H1 (cell line): ENCODE results near the gene SPATA21. TPM values are rescaled to one million over a fixed set of nuclear protein-coding genes. Genes with fewer than 3 reads are reported as not detected.

Experiments
- BCL11A ChIP-seq, 2 experiments: IDR thresholded peaks; one replicate each; pipeline ENCODE4 v1.6.1; 2011; ENCODE audit warnings: low read depth in 2 of 2, low read length in 2 of 2, mild to moderate bottlenecking in 2 of 2
- CHD1 ChIP-seq: IDR thresholded peaks from 2 replicates; pipeline ENCODE4 v1.6.1; 2012; ENCODE audit warnings: low read depth, low read length, improper control_type of control experiment
- EP300 ChIP-seq, 2 experiments: IDR thresholded peaks; 1 replicate in 1 of 2; 2 replicates in 1 of 2; pipeline ENCODE4 v1.6.1; 2011 to 2012; ENCODE audit warnings: low read depth in 2 of 2, low read length in 2 of 2, mild to moderate bottlenecking in 2 of 2, borderline replicate concordance in 1 of 2, inconsistent platforms in 1 of 2, moderate library complexity in 1 of 2
- GTF2F1 ChIP-seq: IDR thresholded peaks from 2 replicates; pipeline ENCODE4 v1.6.1; 2012; ENCODE audit warnings: low read depth, low read length, improper control_type of control experiment, borderline replicate concordance
- JUN ChIP-seq: IDR thresholded peaks from 2 replicates; pipeline ENCODE4 v1.6.1; 2011; ENCODE audit warnings: low read depth, mild to moderate bottlenecking, improper control_type of control experiment, low read length
- SIRT6 ChIP-seq: IDR thresholded peaks from one replicate; pipeline ENCODE4 v1.7.1; 2012; ENCODE audit warnings: low read length, inconsistent platforms
- TAF7 ChIP-seq: optimal IDR thresholded peaks from 2 replicates; pipeline ENCODE3; 2011; ENCODE audit warnings: low read depth, mild to moderate bottlenecking, inconsistent platforms, low read length, moderate library complexity, borderline replicate concordance
- TEAD4 ChIP-seq: IDR thresholded peaks from 2 replicates; pipeline ENCODE4 v1.6.1; 2012; ENCODE audit warnings: low read depth, low read length, inconsistent platforms, mixed read lengths
- polyA plus RNA-seq, 7 experiments: library from polyadenylated mRNA; depleted of rRNA in 3 of 7; stranded (reverse) in 5 of 7; unstranded in 2 of 7; fragments of >200 nt in 5 of 7; fragments of 200-250 nt in 2 of 7; gene quantifications; 1 replicate in 5 of 7; 2 replicates in 1 of 7; 4 replicates in 1 of 7; pipeline versions ENCODE4 v1.2.1 to v1.2.3, GENCODE V29; 2011 to 2013; ENCODE audit warnings: missing spikeins in 2 of 7, mixed read lengths in 2 of 7
- total RNA-seq: library from RNA; stranded (reverse); fragmentation: NEBNext Ultra II Directional; extraction: Animal tissue kit (Norgen Biotek cat#: 25700); gene quantifications from 2 replicates; pipeline ENCODE4 v1.2.1, GENCODE V29; 2021
- TF ChIP-seq, protein P1 (sequence below): fragments of 300-600 bp; sonication (generic); IDR thresholded peaks from 2 replicates; pipeline ENCODE4 v1.7.1; 2012; ENCODE audit warnings: low read length, moderate library complexity, mild to moderate bottlenecking, inconsistent platforms; ENCODE audit not compliant: insufficient replicate concordance
- TF ChIP-seq, protein P2 (sequence below): IDR thresholded peaks from 2 replicates; pipeline ENCODE4 v1.6.1; 2012; ENCODE audit warnings: inconsistent platforms

SPATA21 gene
- total and polyA plus RNA-seq, 2 of the 8 experiments (the other 6 are each of a cell fraction or from before 2014, with no cell fraction given): not detected

DNA sequence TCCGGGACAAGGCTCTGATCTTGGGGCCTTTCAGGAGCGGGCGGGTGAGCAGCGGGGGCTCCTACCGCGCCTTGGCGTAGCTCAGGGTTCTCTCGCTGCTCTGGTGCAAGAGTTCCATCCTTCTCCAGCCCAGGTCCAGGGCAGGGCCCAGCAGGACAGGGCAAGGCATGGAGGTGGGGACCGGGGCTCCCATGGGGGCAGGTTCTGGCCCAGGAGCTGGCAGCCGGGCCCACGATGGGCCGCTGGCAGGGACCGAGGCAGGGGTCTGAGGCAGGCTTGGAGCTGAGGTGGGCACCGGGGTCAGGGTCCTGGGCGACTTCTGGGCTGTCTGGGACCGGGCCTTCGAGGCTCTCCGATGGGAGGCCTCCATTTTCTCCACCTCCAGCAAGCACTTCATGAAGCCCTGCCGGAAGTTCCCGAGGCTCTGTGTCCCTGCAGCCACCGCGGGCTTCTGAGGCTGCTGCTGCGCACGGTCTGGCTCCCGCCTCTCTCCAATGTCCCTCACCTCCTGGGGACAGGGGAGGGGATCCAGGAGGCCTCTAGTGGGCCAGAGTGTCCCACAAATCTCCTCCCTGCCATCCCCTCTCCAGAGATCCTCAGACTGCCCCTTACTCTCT, 27.6 kb downstream of the SPATA21 start (continued):
- TF ChIP-seq, protein P1, sequence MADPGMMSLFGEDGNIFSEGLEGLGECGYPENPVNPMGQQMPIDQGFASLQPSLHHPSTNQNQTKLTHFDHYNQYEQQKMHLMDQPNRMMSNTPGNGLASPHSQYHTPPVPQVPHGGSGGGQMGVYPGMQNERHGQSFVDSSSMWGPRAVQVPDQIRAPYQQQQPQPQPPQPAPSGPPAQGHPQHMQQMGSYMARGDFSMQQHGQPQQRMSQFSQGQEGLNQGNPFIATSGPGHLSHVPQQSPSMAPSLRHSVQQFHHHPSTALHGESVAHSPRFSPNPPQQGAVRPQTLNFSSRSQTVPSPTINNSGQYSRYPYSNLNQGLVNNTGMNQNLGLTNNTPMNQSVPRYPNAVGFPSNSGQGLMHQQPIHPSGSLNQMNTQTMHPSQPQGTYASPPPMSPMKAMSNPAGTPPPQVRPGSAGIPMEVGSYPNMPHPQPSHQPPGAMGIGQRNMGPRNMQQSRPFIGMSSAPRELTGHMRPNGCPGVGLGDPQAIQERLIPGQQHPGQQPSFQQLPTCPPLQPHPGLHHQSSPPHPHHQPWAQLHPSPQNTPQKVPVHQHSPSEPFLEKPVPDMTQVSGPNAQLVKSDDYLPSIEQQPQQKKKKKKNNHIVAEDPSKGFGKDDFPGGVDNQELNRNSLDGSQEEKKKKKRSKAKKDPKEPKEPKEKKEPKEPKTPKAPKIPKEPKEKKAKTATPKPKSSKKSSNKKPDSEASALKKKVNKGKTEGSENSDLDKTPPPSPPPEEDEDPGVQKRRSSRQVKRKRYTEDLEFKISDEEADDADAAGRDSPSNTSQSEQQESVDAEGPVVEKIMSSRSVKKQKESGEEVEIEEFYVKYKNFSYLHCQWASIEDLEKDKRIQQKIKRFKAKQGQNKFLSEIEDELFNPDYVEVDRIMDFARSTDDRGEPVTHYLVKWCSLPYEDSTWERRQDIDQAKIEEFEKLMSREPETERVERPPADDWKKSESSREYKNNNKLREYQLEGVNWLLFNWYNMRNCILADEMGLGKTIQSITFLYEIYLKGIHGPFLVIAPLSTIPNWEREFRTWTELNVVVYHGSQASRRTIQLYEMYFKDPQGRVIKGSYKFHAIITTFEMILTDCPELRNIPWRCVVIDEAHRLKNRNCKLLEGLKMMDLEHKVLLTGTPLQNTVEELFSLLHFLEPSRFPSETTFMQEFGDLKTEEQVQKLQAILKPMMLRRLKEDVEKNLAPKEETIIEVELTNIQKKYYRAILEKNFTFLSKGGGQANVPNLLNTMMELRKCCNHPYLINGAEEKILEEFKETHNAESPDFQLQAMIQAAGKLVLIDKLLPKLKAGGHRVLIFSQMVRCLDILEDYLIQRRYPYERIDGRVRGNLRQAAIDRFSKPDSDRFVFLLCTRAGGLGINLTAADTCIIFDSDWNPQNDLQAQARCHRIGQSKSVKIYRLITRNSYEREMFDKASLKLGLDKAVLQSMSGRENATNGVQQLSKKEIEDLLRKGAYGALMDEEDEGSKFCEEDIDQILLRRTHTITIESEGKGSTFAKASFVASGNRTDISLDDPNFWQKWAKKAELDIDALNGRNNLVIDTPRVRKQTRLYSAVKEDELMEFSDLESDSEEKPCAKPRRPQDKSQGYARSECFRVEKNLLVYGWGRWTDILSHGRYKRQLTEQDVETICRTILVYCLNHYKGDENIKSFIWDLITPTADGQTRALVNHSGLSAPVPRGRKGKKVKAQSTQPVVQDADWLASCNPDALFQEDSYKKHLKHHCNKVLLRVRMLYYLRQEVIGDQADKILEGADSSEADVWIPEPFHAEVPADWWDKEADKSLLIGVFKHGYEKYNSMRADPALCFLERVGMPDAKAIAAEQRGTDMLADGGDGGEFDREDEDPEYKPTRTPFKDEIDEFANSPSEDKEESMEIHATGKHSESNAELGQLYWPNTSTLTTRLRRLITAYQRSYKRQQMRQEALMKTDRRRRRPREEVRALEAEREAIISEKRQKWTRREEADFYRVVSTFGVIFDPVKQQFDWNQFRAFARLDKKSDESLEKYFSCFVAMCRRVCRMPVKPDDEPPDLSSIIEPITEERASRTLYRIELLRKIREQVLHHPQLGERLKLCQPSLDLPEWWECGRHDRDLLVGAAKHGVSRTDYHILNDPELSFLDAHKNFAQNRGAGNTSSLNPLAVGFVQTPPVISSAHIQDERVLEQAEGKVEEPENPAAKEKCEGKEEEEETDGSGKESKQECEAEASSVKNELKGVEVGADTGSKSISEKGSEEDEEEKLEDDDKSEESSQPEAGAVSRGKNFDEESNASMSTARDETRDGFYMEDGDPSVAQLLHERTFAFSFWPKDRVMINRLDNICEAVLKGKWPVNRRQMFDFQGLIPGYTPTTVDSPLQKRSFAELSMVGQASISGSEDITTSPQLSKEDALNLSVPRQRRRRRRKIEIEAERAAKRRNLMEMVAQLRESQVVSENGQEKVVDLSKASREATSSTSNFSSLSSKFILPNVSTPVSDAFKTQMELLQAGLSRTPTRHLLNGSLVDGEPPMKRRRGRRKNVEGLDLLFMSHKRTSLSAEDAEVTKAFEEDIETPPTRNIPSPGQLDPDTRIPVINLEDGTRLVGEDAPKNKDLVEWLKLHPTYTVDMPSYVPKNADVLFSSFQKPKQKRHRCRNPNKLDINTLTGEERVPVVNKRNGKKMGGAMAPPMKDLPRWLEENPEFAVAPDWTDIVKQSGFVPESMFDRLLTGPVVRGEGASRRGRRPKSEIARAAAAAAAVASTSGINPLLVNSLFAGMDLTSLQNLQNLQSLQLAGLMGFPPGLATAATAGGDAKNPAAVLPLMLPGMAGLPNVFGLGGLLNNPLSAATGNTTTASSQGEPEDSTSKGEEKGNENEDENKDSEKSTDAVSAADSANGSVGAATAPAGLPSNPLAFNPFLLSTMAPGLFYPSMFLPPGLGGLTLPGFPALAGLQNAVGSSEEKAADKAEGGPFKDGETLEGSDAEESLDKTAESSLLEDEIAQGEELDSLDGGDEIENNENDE: no peak
- TF ChIP-seq TAF7 (no peak), BCL11A (IDR thresholded peaks at IDR 0.05; ENCODE audit: low read depth in 2 of 2, low read length in 2 of 2) (no peak), JUN (no peak), CHD1 (no peak), GTF2F1 (no peak), EP300 (IDR thresholded peaks at IDR 0.05; ENCODE audit: borderline replicate concordance in 1 of 2, low read depth in 2 of 2, low read length in 2 of 2) (no peak), TEAD4 (no peak), SIRT6 (no peak)
- TF ChIP-seq, protein P2, sequence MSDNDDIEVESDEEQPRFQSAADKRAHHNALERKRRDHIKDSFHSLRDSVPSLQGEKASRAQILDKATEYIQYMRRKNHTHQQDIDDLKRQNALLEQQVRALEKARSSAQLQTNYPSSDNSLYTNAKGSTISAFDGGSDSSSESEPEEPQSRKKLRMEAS: no peak
